HL-60 (cell line): Measurements from ENCODE around the gene SOX2.

ENCODE experiments used
- DNase-seq, 2 experiments: peaks; one replicate each; pipeline ENCODE4 v3.0.0-alpha.2; 2010 to 2020; ENCODE audit warnings: low read depth in 1 of 2, low spot score in 1 of 2
- H3K27ac ChIP-seq: fragments of 250-450 bp; sonication (Bioruptor Pico); replicated peaks from 2 replicates; pipeline ENCODE4 v1.5.1; 2020; ENCODE audit warnings: mild to moderate bottlenecking, moderate library complexity
- H3K27me3 ChIP-seq: fragments of 250-450 bp; sonication (Bioruptor Pico); 2 replicates; pipeline ENCODE4 v1.5.1; 2021; ENCODE audit warnings: mild to moderate bottlenecking, moderate library complexity; ENCODE audit not compliant: insufficient read depth, poor library complexity, severe bottlenecking
- H3K4me3 ChIP-seq: replicated peaks from 2 replicates; pipeline ENCODE4 v1.5.1; 2011; ENCODE audit warnings: mild to moderate bottlenecking, control low read depth, low read length; ENCODE audit not compliant: insufficient read depth
- CTCF ChIP-seq: IDR thresholded peaks from one replicate; pipeline ENCODE4 v1.5.1; 2011; ENCODE audit warnings: low read length, control low read depth, inconsistent platforms; ENCODE audit not compliant: insufficient read depth
- GABPA ChIP-seq: IDR thresholded peaks from 2 replicates; pipeline ENCODE4 v1.6.1; 2012; ENCODE audit warnings: low read depth
- POLR2AphosphoS5 ChIP-seq: IDR thresholded peaks from 2 replicates; pipeline ENCODE4 v1.6.1; 2012; ENCODE audit warnings: low read depth
- REST ChIP-seq: IDR thresholded peaks from 2 replicates; pipeline ENCODE4 v1.6.1; 2012; ENCODE audit warnings: low read depth; ENCODE audit not compliant: insufficient replicate concordance
- SPI1 ChIP-seq: IDR thresholded peaks from 2 replicates; pipeline ENCODE4 v1.6.1; 2012; ENCODE audit warnings: low read depth, mild to moderate bottlenecking, borderline replicate concordance

Gene SOX2

GRCh38 chr3:181723625-181724191 is 12.0 kb downstream of the SOX2 start:
- no peak for TF ChIP-seq CTCF
- TF ChIP-seq POLR2AphosphoS5 = no peak
- no peak for TF ChIP-seq SPI1
- no peak for TF ChIP-seq REST
- no peak for TF ChIP-seq GABPA
- no peak overlapping the region for H3K4me3 ChIP-seq
- peaks cover 62% of the 10 kb centered on the region for H3K27me3 ChIP-seq
- H3K27ac ChIP-seq = no peak overlapping the region
- no peak for DNase-seq

GRCh38 chr3:181724192-181724965 is 12.7 kb downstream of the SOX2 start:
- DNase-seq = no peak
- TF ChIP-seq GABPA (no peak), REST (no peak), SPI1 (no peak), CTCF (no peak), POLR2AphosphoS5 (no peak)
- H3K4me3 ChIP-seq = no peak overlapping the region
- H3K27ac ChIP-seq = no peak overlapping the region
- peaks cover 59% of the 10 kb centered on the region for H3K27me3 ChIP-seq

- TF ChIP-seq SPI1 (no peak), GABPA (no peak), CTCF (no peak), POLR2AphosphoS5 (no peak), REST (no peak)
- Histone ChIP-seq H3K27ac (no peak overlapping the region), H3K4me3 (no peak overlapping the region), H3K27me3 (peaks cover 63% of the 10 kb centered on the region)
- no peak for DNase-seq
These were observed 13.5 kb downstream of the SOX2 start for GRCh38 chr3:181725131-181725731.
